Dermis microvascular lymphatic vessel endothelial cell (primary cell): Measurements from ENCODE around the gene G6PD. TPM values are rescaled to one million over a fixed set of nuclear protein-coding genes. Genes with fewer than 3 reads are reported as not detected.
A peak's percentile ranks its signal among the peaks of the same experiment; 100 is the strongest.

Source experiments
- DNase-seq, 2 donors: peaks; one replicate each; pipeline versions ENCODE4 v3.0.0 to v3.0.0-alpha.2; 2010; ENCODE audit warnings: low read depth in 2 of 2
- total RNA-seq: library from RNA; depleted of rRNA; stranded (reverse); fragments of >200 nt; gene quantifications from 2 replicates; pipeline ENCODE4 v1.2.1, GENCODE V29; 2014

The G6PD gene
- total RNA-seq, 1 donor from 2014 or later: 33.9 TPM

GRCh38 chrX:154487518-154488290 is 58.9 kb downstream of the G6PD start:
- no peak for DNase-seq

GRCh38 chrX:154486396-154487207 is 60.0 kb downstream of the G6PD start, which contains the start of gene UBL4A:
Gene UBL4A, minus strand, starts transcription at chrX:154486615. Its CDS starts 31 bp downstream, at chrX:154486584.
- peak; percentile 16 to 54 for DNase-seq

- peak in 1 of 2 donors; percentile 9 for DNase-seq
Measured at GRCh38 chrX:154486052-154486395, 60.6 kb downstream of the G6PD start.

GRCh38 chrX:154485150-154486051 is 61.2 kb downstream of the G6PD start:
- DNase-seq: no peak

GRCh38 chrX:154484255-154485149 is 62.1 kb downstream of the G6PD start:
- DNase-seq: peak in 1 of 2 donors; percentile 5

GRCh38 chrX:154483325-154483724 is 63.3 kb downstream of the G6PD start:
- DNase-seq: no peak

- DNase-seq: no peak
Measured at GRCh38 chrX:154482786-154483185, 63.9 kb downstream of the G6PD start.

- no peak for DNase-seq
Measured at GRCh38 chrX:154481911-154482601, 64.6 kb downstream of the G6PD start.

Other genes with a start within 250 kb of the G6PD start
- 1,135 and 1,161 TPM in 2 replicates for gene FLNA, start 172.2 kb downstream of the G6PD start, total RNA-seq
- gene EMD, start 167.6 kb downstream of the G6PD start, total RNA-seq: 17.8 and 20.5 TPM in 2 replicates
- gene RPL10, start 148.5 kb downstream of the G6PD start, total RNA-seq: 2,372 and 2,629 TPM in 2 replicates
- 105 and 121 TPM in 2 replicates for gene DNASE1L1, start 137.6 kb downstream of the G6PD start, total RNA-seq
- 11.9 and 14.9 TPM in 2 replicates for gene TAFAZZIN, start 135.3 kb downstream of the G6PD start, total RNA-seq
- gene ATP6AP1, start 118.2 kb downstream of the G6PD start, total RNA-seq: 58.0 and 105 TPM in 2 replicates
- gene GDI1, start 109.7 kb downstream of the G6PD start, total RNA-seq: 27.0 and 43.0 TPM in 2 replicates
- gene FAM50A, start 102.7 kb downstream of the G6PD start, total RNA-seq: 43.9 and 60.2 TPM in 2 replicates
- 3.0 and 6.2 TPM in 2 replicates for gene PLXNA3, start 88.6 kb downstream of the G6PD start, total RNA-seq
- gene LAGE3, start 67.6 kb downstream of the G6PD start, total RNA-seq: 14.9 and 16.9 TPM in 2 replicates
- gene UBL4A, start 60.2 kb downstream of the G6PD start, total RNA-seq: 29.8 and 38.1 TPM in 2 replicates
- 8.1 and 14.4 TPM in 2 replicates for gene SLC10A3, start 56.2 kb downstream of the G6PD start, total RNA-seq
- gene FAM3A, start 30.6 kb downstream of the G6PD start, total RNA-seq: 13.7 and 20.9 TPM in 2 replicates
- 12.1 and 12.8 TPM in 2 replicates for gene IKBKG, start 774 bp upstream of the G6PD start, total RNA-seq
- gene CTAG1A, start 38.3 kb upstream of the G6PD start, total RNA-seq: not detected in 2 replicates
- not detected in 2 replicates for gene CTAG1B, start 72.4 kb upstream of the G6PD start, total RNA-seq
- not detected in 2 replicates for gene CTAG2, start 106.7 kb upstream of the G6PD start, total RNA-seq
- 6.7 and 11.6 TPM in 2 replicates for gene GAB3, start 204.2 kb upstream of the G6PD start, total RNA-seq
- 37.1 and 46.3 TPM in 2 replicates for gene DKC1, start 216.0 kb upstream of the G6PD start, total RNA-seq